Stimulated activated naive CD8-positive, alpha-beta T cell treated with anti-CD3 and anti-CD28 coated beads, Interleukin-15, Interleukin-2, amounts not matched to agents 100 U/mL and 50 U/mL, for 24 hours (primary cell): Measurements from ENCODE around the gene ZSCAN32.

Experiments
- ATAC-seq: fragments of 150-1000 bp; cut with Tn5 transposase; one replicate; pipeline ENCODE4 v1.10.0; 2021
- DNase-seq: peaks from one replicate; pipeline ENCODE4 v3.0.0; 2021

The ZSCAN32 gene

DNA sequence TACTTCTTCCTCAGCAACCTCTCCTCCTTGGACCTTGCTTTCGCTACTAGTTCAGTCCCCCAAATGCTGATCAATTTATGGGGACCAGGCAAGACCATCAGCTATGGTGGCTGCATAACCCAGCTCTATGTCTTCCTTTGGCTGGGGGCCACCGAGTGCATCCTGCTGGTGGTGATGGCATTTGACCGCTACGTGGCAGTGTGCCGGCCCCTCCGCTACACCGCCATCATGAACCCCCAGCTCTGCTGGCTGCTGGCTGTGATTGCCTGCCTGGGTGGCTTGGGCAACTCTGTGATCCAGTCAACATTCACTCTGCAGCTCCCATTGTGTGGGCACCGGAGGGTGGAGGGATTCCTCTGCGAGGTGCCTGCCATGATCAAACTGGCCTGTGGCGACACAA, 44.7 kb downstream of the ZSCAN32 start:
- no peak for DNase-seq
- ATAC-seq, result no peak

DNA sequence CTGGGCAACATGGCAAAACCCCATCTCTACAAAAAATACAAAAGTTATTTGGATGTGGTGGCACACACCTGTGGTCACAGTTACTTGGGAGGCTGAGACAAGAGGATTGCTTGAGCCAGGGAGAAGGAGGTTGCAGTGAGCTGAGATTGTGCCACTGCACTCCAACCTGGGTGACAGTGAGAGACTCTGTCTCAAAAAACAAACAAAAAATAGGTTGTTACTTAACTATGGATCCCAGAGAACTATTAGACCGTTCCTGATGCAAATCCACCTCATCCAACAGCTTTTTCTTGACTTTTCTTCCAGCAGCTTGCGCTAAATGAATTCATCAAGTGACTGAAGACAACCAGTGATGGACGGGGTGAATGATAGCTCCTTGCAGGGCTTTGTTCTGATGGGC, 45.2 kb downstream of the ZSCAN32 start, which contains the start of gene OR2C1:
Gene OR2C1 (plus strand): TSS at position 301 of the 400 bp plus-strand sequence. CDS start 52 bp downstream, at position 353.
- ATAC-seq (no peak), DNase-seq (no peak)

DNA sequence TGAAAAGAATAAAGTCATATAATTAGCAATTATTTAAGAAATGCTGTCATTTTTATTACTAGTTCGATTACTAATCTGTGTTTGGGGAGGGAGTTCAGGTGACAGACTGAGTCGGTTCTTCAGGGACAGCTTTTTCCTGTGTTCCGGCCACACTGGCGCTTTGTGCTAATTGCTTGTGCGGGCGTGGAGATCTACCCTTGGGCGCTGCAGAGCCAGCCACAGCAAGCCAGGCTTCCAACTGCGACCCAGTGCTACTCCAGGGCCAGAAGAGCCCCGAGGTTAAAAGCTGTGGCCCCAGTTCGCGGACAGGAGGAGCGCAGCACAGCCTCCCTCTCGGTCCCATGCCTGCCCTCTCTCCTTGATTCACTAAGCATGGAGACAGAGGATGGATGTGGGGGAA, 51.6 kb downstream of the ZSCAN32 start:
- DNase-seq (no peak), ATAC-seq (no peak)

DNA sequence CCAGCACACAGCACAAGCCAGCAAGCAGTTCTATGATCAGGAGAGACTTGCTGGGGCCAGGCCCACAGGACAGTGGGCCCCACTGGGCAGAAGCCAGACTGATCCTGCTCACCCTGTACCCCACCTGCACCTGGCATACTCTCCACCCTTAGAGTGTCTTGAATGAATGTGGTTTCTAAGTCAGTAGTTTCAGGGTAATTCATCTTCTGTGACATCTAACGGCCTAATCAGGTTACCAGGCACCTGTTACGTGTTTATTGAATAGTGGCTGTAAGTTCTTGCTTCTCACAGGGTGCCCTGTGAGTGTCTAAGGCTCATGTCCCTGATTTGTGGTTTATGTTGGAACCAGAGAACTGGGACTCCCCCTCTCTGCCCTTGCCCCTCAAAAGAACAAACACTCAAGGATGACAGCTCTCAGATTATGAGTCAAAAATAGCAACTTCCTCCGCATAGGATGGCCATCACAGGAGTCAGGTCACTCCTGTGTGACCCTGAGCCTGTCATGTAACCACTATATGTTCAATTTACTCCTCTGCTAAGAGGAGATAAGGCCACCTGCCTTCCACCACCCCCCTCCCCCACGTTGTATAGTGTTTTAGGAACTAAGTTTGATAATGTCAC, 52.1 kb downstream of the ZSCAN32 start:
- no peak for DNase-seq
- peak; percentile 32 for ATAC-seq

DNA sequence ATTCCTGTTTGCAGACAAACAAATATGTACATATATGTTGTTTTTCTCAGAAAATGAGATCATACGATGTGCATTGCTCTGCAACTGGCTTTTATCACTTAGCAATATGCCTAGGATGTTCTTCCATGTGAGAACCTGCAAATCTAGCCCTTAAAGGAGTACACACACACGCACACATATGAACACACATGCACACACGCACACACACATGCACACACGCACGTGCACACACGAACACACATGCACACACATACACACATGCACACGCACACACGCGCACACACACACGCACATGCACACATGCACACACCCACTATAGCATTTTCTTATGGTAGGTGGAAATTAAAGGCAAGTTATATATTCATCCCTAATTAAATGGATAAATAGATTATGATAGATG, 53.2 kb downstream of the ZSCAN32 start:
- no peak for DNase-seq
- ATAC-seq, result no peak

DNA sequence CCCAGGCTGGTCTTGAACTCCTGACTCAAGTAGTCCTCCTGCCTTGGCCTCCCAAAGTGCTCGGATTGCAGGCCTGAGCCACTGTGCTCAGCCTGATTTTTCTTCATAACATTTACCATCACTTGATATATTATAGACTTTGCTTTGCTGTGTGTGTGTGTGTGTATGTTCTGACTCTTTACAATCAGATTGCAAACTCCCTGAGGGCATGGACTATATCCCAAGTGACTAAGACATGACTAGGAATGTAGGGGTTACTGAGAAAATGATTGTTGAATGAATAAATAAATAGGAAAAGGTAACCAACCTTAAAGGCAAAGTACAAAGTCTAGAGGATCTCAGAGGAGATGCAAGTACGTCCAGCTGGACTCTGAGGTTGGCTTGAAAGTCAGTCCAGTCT, 54.8 kb downstream of the ZSCAN32 start:
- ATAC-seq, result no peak
- DNase-seq, result no peak
